EH (cell line): Measurements from ENCODE around the gene STK24.
A peak's percentile ranks its signal among the peaks of the same experiment; 100 is the strongest.

Experiments
- DNase-seq: peaks from one replicate; pipeline ENCODE4 v3.0.0-alpha.2; 2015; ENCODE audit warnings: low read depth

STK24 gene

GRCh38 chr13:98532254-98532653 is 44.7 kb downstream of the STK24 start:
- DNase-seq = no peak

- DNase-seq = no peak
Measured at GRCh38 chr13:98530217-98530616, 46.7 kb downstream of the STK24 start.

GRCh38 chr13:98529171-98529570 is 47.7 kb downstream of the STK24 start:
- DNase-seq = no peak

GRCh38 chr13:98528663-98529064 is 48.2 kb downstream of the STK24 start:
- peak; percentile 56 for DNase-seq

GRCh38 chr13:98527526-98527925 is 49.4 kb downstream of the STK24 start:
- DNase-seq = no peak

- DNase-seq = no peak
Measured at GRCh38 chr13:98526182-98526512, 50.8 kb downstream of the STK24 start.

- DNase-seq = no peak
Measured at GRCh38 chr13:98525456-98526181, 51.3 kb downstream of the STK24 start.

GRCh38 chr13:98524793-98525192 is 52.1 kb downstream of the STK24 start:
- DNase-seq = no peak

- no peak for DNase-seq
Measured at GRCh38 chr13:98524391-98524790, 52.5 kb downstream of the STK24 start.

GRCh38 chr13:98523455-98524102 is 53.3 kb downstream of the STK24 start:
- no peak for DNase-seq

GRCh38 chr13:98522371-98522770 is 54.5 kb downstream of the STK24 start:
- DNase-seq = no peak

GRCh38 chr13:98521461-98522247 is 55.3 kb downstream of the STK24 start:
- no peak for DNase-seq

- DNase-seq = no peak
Measured at GRCh38 chr13:98520674-98521449, 56.0 kb downstream of the STK24 start.

GRCh38 chr13:98519976-98520375 is 56.9 kb downstream of the STK24 start:
- DNase-seq = no peak

GRCh38 chr13:98517576-98518310 is 59.2 kb downstream of the STK24 start:
- DNase-seq = no peak

GRCh38 chr13:98515818-98516465 is 61.0 kb downstream of the STK24 start:
- DNase-seq = no peak

- no peak for DNase-seq
Measured at GRCh38 chr13:98514288-98514687, 62.6 kb downstream of the STK24 start.

- DNase-seq = no peak
Measured at GRCh38 chr13:98513837-98514236, 63.1 kb downstream of the STK24 start.

- DNase-seq = no peak
Measured at GRCh38 chr13:98512774-98513665, 63.9 kb downstream of the STK24 start.

GRCh38 chr13:98511435-98511834 is 65.5 kb downstream of the STK24 start:
- DNase-seq = no peak
